AG08395 (cell line): ENCODE data around the gene ARL5A.

Experiments used
- DNase-seq: peaks from one replicate; pipeline ENCODE4 v3.0.0; 2012; ENCODE audit warnings: mixed read lengths, low spot score

The ARL5A gene

DNA sequence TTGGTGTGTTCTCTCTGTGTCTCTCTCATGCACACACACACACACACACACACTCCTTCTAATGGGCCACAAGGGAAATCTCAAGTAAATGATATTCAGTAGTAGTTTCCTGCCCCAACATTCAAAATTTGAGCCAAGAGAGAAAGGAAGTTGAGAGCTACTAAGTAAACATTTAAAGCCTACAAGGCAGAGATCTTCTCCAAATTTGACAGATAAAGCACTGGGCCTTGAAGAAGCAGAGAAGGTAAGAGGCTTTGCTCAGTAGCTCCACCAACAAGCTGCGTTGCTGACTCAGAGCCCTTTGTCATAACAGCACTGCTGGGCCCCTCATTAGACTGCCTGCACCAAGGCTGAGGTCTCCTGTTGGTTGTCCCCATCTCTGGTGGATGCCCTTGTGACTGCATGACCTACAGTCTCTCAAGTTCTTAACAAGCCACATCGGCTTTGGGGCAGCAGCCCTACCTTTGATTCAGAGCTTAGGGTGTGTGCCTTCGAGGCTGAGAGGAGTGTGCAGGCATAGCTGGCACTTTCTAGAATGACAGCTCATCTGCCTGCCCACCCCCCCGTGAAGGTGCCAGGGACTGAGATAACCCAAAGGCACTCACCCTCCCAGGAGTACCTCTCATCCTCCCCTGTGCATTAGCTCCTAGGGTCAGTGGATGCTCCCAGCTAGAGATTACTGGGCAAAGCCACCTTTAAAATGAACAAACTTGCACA is 61.6 kb downstream of the ARL5A start:
- no peak for DNase-seq

- no peak for DNase-seq
These were observed 62.3 kb downstream of the ARL5A start for GRCh38 chr2:151765760-151766410.

DNA sequence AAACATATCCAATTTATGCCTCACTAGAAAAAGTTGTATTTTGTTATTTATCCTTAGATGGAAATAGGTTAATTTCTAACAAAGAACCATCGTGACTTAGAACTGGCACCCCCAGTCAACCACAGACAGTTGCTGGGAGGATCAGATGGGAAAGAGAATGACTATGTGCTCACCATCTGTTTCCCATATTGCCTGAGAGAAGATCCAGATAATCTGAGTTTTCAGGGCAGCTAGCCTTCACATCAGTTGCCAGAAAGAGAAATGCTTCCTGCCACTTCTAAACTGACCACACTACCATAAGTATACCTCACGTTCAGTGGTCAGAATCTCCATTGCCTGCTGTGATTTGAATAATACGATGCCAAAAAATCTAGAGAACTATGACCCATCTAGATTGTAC is 65.5 kb downstream of the ARL5A start:
- peak; percentile 66 for DNase-seq

GRCh38 chr2:151761687-151762086 is 66.5 kb downstream of the ARL5A start:
- no peak for DNase-seq

GRCh38 chr2:151761193-151761592 is 67.0 kb downstream of the ARL5A start:
- no peak for DNase-seq

DNA sequence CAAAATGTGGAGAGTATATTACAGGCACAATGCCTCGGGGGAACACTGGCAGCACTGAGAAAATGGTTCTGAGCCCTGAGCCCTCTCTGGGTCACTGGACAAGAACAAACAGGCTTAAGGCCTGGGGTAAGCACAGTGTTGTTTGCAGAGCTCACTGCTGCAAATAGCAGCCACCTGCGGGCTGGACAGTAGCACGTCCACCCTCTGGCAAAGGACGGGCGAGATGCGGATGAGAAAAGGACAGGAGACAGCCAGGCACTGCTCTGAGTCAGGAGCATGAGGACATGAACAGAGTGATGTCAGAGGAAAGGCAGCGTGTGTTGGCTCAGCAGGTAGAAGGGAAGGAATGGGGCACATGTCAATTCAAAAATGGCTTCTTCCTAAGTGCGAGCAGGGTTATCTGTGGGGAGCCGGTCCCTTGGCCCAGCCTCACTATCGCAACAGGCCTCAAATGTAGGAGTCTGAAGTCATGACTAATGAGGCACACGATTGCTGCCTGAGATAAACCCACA is 68.0 kb downstream of the ARL5A start:
- no peak for DNase-seq

- DNase-seq: no peak
These were observed 69.5 kb downstream of the ARL5A start for GRCh38 chr2:151758744-151759143.

- DNase-seq: no peak
These were observed 70.4 kb downstream of the ARL5A start for GRCh38 chr2:151757861-151758260.

GRCh38 chr2:151756820-151757219 is 71.4 kb downstream of the ARL5A start:
- no peak for DNase-seq

- no peak for DNase-seq
These were observed 73.8 kb downstream of the ARL5A start for GRCh38 chr2:151754253-151754897.

DNA sequence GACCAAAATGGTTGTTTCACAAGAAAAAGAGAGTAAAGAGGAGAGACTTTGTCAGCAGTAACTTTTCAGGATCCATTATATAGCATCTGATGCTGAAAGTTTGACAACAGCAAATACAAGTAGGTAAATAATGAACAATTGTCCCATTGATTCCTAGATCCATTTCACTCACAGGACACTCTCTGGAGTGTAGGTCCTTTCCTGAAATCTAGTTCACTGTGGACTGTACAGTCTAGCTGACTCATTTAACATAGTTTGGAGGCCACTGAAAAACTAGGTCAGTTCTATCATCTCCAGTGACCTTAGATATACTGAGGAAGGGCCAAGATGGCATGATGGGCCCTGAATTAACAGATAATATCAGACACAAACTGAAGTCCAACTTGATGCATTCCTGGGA is 74.7 kb downstream of the ARL5A start:
- DNase-seq: no peak
